IPS-20b (cell line): ENCODE results near the gene CTBP2.
"Not testable (repeated sequence)": the region's sequence is repeated elsewhere in the genome, so short reads cannot be mapped to it uniquely, and the experiment has no call there.

ENCODE experiments used
- H3K27ac ChIP-seq: one replicate; pipeline ENCODE4 v1.5.1; 2013; ENCODE audit warnings: low read length
- H3K27me3 ChIP-seq: 2 replicates; pipeline ENCODE4 v1.6.1; 2013; ENCODE audit warnings: mild to moderate bottlenecking, low read length, inconsistent platforms; ENCODE audit not compliant: insufficient read depth
- H3K36me3 ChIP-seq: 2 replicates; pipeline ENCODE4 v1.6.1; 2013; ENCODE audit warnings: low read depth, mild to moderate bottlenecking, inconsistent platforms, low read length, moderate library complexity; ENCODE audit not compliant: insufficient read depth
- H3K4me1 ChIP-seq: 2 replicates; pipeline ENCODE4 v1.6.1; 2013; ENCODE audit warnings: mild to moderate bottlenecking, control low read depth, inconsistent platforms, low read length, moderate library complexity; ENCODE audit not compliant: insufficient read depth
- H3K4me3 ChIP-seq: 2 replicates; pipeline ENCODE4 v1.5.1; 2013; ENCODE audit warnings: mild to moderate bottlenecking, low read length, inconsistent platforms
- H3K9ac ChIP-seq: 2 replicates; pipeline ENCODE4 v1.6.1; 2013; ENCODE audit warnings: low read depth, mild to moderate bottlenecking, inconsistent platforms, low read length, moderate library complexity
- H3K9me3 ChIP-seq: 2 replicates; pipeline ENCODE4 v1.6.1; 2013; ENCODE audit warnings: mild to moderate bottlenecking, low read depth, low read length, inconsistent platforms; ENCODE audit not compliant: insufficient read depth

CTBP2 gene

DNA sequence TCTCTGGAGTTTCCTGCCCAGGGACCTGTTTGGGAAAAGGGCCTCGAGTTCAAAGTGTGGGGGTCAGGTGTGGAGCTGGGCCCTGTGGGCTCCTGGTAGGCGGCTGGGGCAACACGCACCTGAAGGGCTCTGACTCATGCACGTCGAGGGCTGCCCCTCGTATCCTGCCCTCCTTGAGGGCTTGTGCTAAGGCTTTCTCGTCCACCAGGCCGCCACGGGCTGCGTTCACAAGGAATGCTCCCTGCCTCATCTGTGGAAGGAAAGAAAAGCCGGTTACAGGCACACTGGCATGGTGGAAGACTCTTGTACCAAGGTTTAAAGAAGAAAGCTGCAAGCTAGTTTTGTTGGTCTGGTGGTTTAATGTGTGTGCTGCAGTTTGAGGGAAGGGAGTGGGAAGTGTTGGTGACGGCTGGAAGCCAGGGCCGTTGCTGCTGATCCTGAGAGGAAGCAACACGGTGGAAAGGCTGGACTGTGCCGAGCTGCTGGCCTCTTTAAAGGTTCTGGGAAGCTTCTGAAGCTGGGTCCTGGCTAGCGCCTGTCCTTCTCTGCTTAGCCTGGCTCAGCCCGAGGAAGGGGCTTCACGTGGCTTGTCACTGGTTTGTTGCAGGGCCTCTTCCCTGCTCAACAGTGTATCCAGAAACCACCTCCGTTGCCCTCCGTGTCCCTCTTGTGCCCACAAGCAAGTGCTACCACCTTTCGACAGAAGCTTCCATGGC lies 166.5 kb downstream of the CTBP2 start:
- Histone ChIP-seq H3K9me3 (no peaks in the 10 kb centered on the region), H3K4me1 (no peaks in the 10 kb centered on the region), H3K36me3 (peaks cover 99% of the 10 kb centered on the region), H3K27ac (no peak overlapping the region), H3K9ac (no peak overlapping the region), H3K27me3 (no peaks in the 10 kb centered on the region), H3K4me3 (no peak overlapping the region)

DNA sequence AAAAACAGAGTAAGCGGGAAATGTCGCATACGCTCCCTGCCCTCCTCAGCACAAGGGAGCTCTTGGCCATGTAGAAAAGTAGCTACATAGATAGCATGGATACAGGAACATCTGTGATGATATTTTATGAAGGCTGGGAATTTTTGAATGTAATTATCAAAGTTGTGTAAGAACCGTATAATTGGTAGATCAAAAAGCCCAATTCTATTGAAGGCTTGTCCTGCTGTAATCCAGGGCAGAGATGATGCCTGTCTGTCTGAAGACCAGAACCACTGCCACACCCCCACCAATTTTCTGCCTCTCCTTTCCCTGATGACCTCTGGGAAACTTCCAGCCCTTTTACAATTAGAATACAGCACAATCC lies 167.0 kb downstream of the CTBP2 start:
- Histone ChIP-seq H3K9ac (no peak overlapping the region), H3K36me3 (peaks cover 99% of the 10 kb centered on the region), H3K27ac (no peak overlapping the region), H3K4me1 (no peaks in the 10 kb centered on the region), H3K4me3 (no peak overlapping the region), H3K9me3 (no peaks in the 10 kb centered on the region), H3K27me3 (no peaks in the 10 kb centered on the region)

DNA sequence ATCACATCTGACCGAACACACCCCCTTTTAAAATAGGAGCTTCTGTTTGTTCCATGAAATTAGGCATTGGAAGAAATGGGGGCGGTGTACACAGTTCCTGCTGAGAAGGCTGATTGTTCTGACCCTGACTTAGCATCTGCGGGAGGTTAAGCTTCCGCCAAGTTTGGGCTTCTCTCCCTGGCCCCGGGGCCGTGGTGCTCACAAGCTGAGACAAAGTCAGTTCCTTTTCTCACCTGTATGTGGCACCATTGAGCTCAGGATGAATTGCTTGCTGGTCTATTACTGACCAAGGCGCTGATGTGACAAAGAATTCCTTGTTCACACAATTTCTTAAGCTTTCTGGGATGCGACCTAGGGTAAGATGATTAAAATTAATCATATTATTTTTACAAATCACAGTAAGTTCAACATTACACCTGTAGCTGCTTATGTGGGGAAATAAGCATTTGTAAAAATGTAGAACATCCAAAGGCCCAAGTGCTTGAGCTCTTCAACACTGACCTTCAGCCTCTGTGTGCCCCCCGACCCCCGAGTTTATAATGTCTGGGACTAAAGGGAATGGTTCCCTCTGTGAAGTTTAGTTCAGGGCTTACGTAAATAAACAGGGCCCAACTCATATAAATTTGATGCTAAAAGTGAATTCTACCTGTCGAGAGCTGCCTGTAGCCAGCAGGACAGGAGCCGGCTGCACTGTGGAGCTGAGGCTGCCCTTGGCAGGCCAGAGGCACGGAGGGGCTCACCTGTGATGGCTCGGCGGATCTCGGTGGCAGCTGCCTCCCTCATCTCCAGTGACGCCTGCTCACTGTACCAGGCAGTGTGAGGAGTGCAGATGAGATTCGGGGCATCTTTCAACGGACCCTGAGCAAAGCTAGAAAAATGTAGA lies 167.7 kb downstream of the CTBP2 start:
- Histone ChIP-seq H3K27me3 (no peaks in the 10 kb centered on the region), H3K36me3 (peaks cover 99% of the 10 kb centered on the region), H3K4me1 (no peaks in the 10 kb centered on the region), H3K9me3 (no peaks in the 10 kb centered on the region), H3K4me3 (no peak overlapping the region), H3K27ac (no peak overlapping the region), H3K9ac (no peak overlapping the region)

DNA sequence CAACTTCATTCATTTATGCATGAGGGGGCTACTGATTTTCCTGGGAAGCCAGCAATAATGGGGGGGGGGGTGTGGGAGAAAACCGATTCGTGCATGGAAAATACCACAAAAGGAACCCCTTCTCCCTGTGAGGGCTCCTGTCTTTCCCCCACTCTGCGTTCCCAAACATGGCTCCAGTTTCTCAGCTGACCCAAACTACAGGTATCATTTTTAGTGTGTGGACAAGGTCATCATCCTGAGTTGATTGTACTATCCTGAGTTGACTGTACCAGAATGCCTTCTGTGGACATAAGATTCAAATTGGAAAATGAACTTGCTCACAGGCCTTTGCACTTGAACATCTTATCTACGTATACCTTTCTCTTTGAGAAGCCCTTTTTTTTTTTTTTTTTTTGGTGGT lies 168.5 kb downstream of the CTBP2 start:
- no peaks in the 10 kb centered on the region for H3K27me3 ChIP-seq
- H3K4me3 ChIP-seq: no peak overlapping the region
- no peaks in the 10 kb centered on the region for H3K4me1 ChIP-seq
- no peak overlapping the region for H3K9ac ChIP-seq
- H3K9me3 ChIP-seq: no peaks in the 10 kb centered on the region
- H3K27ac ChIP-seq: no peak overlapping the region
- peaks cover 99% of the 10 kb centered on the region for H3K36me3 ChIP-seq

DNA sequence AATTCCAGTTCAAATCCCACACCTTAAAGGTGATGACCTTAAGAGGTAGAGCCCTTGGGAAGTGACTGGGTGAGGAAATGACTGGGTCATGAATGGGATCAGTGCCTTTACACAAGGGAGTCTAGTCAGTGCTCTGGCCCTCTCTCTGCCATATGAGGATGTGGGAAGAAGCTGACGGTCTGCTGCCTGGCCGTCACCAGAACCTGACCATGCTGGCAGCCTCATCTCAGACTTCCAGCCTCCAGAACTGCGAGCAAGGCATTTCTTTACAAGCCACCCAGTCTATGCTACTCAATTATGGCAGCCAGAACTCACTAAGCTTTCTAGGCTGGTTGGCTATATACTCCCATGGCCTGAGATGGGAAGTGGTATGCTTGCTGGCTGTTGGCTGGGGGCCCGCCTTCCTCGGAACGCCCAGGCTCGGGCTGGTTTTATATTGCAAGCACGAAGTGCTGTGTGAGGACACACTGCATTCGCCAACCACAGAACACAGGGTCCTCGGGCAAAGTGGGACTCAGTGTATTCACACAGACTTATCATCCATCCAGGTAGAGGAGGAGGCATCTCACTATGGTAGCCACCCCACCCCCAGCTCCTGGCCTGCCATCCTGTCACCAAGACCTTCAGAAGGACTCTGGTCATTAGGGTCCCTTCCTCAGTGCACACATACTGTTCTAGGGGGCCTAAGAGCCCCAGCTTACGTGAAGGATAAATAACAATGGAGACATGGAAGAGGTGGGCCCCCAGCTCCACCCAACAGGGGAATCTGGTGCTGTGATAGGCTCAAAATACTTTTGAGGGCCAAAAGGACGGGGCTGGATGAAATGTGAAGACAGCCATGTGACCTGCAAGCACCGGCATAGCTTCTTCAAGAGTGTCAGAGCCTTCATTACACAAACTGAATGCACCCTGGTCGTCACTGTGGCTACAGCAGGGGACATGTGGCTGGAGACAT lies 169.4 kb downstream of the CTBP2 start:
- Histone ChIP-seq H3K27me3 (no peaks in the 10 kb centered on the region), H3K4me3 (no peak overlapping the region), H3K4me1 (no peaks in the 10 kb centered on the region), H3K27ac (no peak overlapping the region), H3K9ac (no peak overlapping the region), H3K36me3 (peaks cover 99% of the 10 kb centered on the region), H3K9me3 (no peaks in the 10 kb centered on the region)

DNA sequence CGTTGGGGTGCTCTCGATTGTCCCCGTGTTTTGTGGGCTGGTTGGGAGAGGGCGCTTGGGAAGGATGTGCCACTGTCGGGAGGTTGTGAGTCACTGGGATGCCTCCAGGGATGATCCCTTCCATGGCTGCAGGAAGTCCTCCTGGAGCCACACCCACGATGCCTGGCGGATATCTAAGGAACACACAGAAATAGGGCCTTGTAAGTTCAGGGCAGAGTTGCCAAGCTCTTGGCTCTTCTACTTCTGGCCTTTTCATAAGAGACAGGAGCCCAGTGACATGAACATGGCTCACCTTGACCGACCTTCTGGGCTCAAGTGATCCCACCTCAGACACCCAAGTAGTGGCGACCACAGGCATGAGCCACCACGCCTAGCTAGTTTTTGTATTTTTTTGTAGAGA lies 170.8 kb downstream of the CTBP2 start:
- Histone ChIP-seq H3K4me1 (no peaks in the 10 kb centered on the region), H3K27me3 (no peaks in the 10 kb centered on the region), H3K9ac (no peak overlapping the region), H3K9me3 (no peaks in the 10 kb centered on the region), H3K4me3 (no peak overlapping the region), H3K27ac (no peak overlapping the region), H3K36me3 (peaks cover 99% of the 10 kb centered on the region)

DNA sequence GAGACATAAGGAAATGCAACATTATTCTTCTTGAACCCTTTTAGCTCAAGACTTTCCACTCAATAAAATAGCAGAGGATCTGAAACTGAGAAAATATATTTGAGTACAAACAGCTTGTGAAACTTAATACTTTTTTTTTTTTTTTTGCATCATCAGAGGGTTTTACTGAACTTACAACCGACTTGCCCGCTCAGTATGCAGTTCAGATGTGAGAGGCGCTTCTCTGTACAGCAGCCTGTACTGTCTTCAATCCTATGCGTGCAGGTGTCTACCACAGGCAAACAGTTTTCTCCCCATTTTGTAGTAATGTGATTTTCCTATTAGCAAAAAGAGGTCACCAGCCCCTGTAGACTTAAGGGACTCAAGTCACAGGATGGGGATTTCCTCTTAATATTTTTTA lies 171.6 kb downstream of the CTBP2 start:
- H3K36me3 ChIP-seq: peaks cover 99% of the 10 kb centered on the region
- H3K4me1 ChIP-seq, H3K9me3 ChIP-seq, H3K9ac ChIP-seq, H3K4me3 ChIP-seq, H3K27me3 ChIP-seq, H3K27ac ChIP-seq: not testable (repeated sequence)

DNA sequence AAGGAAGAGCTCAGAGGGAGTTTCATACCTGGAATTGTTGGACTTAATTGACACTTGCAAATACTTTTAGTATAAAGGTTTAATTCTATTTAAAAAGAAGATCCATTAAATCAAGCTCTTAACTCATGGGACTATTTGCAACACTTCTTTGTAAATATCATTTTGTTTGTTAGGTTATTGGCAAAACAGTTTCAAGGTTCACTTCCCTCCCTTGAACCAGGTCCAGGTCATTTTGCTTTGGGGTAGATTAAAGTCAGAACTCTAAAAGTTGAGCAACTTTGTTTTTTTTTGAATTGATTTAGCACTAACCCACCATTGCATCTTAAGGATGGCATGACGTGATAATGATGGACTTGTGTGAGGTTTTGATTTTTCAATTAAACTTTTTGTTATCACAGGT lies 172.6 kb downstream of the CTBP2 start:
- H3K27ac ChIP-seq: no peak overlapping the region
- no peaks in the 10 kb centered on the region for H3K27me3 ChIP-seq

DNA sequence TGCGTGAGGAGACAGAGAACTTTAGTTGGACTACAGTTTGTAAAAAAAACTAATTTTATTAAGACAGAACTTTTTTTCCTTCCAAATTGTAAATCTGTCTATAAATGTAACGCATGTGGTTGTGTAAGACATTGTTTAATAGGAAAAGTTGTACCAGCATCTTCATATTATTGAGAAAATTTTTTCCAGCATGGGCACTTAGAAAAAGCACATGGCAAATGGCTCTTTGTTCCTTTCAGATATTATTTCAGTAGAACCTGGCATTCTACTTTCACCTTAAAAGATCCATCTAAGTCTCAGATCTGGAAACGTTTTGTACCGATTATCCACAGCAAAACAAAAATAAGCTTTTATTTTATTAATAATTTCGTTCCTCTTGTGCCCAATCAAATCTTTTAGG lies 175.2 kb downstream of the CTBP2 start:
- no peaks in the 10 kb centered on the region for H3K4me1 ChIP-seq
- no peaks in the 10 kb centered on the region for H3K9me3 ChIP-seq
- no peak overlapping the region for H3K27ac ChIP-seq
- peaks cover 86% of the 10 kb centered on the region for H3K36me3 ChIP-seq
- no peak overlapping the region for H3K9ac ChIP-seq
- no peak overlapping the region for H3K4me3 ChIP-seq
- no peaks in the 10 kb centered on the region for H3K27me3 ChIP-seq

More for the DNA sequence above, 172.6 kb downstream of the CTBP2 start:
- peaks cover 99% of the 10 kb centered on the region for H3K36me3 ChIP-seq
- no peaks in the 10 kb centered on the region for H3K4me1 ChIP-seq
- no peak overlapping the region for H3K4me3 ChIP-seq
- H3K9ac ChIP-seq: no peak overlapping the region
- no peaks in the 10 kb centered on the region for H3K9me3 ChIP-seq

DNA sequence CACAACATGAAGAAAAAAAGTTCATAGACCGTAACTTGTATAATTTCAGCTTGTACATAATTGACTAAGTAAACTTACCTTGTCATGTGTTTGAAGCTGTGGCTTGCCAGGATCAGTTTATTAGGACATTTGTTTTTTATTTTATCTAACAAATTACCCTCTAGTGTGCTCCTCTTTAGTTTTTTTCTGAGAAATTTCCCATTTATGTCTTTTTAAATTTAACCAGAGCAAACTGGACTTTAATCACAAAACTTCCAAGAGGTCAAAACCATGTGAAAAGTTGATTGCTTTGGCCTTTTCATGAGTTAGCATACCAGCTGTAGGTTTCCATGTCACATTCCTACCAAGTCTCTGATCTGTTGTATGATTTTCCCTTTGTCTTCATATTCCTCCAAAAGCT lies 176.0 kb downstream of the CTBP2 start:
- peaks cover 78% of the 10 kb centered on the region for H3K36me3 ChIP-seq
- H3K4me3 ChIP-seq: no peak overlapping the region
- H3K27me3 ChIP-seq: no peaks in the 10 kb centered on the region
- H3K9ac ChIP-seq: no peak overlapping the region
- H3K9me3 ChIP-seq: no peaks in the 10 kb centered on the region
- H3K4me1 ChIP-seq: no peaks in the 10 kb centered on the region
- no peak overlapping the region for H3K27ac ChIP-seq

DNA sequence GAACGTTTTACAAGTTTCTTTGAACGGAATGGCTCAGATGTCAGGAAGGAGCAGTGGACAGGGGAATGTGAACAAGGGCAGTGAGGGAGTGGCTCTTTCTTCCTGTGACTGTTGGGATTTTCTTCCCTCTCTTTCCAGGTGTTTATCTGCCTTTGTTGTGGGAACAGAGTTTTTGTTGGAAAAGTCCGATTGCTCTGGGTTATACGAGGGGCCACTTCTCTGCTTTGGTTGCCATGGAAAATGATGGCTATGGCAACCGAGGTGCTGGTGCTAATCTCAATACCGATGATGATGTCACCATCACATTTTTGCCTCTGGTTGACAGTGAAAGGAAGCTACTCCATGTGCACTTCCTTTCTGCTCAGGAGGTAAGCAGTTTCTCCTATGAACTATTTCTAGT lies 177.0 kb downstream of the CTBP2 start:
- no peak overlapping the region for H3K4me3 ChIP-seq
- H3K27ac ChIP-seq: no peak overlapping the region
- peaks cover 72% of the 10 kb centered on the region for H3K36me3 ChIP-seq
- H3K27me3 ChIP-seq: no peaks in the 10 kb centered on the region
- no peaks in the 10 kb centered on the region for H3K9me3 ChIP-seq
- H3K9ac ChIP-seq: no peak overlapping the region
- H3K4me1 ChIP-seq: no peaks in the 10 kb centered on the region
